Transverse colon (tissue), 4 donors: ENCODE data around the gene GPR21. TPM values are rescaled to one million over a fixed set of nuclear protein-coding genes. Genes with fewer than 3 reads are reported as not detected.

ENCODE experiments used
- DNase-seq: peaks from one replicate; pipeline ENCODE4 v3.0.0-alpha.2; 2019
- H3K27ac ChIP-seq, 4 donors: fragments of 200-600 bp; sonication (generic); 2 replicates each; pipeline ENCODE4 v1.5.1; 2016 to 2018; ENCODE audit warnings: inconsistent platforms in 4 of 4
- H3K27me3 ChIP-seq: fragments of 200-600 bp; sonication (generic); 2 replicates; pipeline ENCODE4 v1.5.1; 2017; ENCODE audit warnings: inconsistent platforms
- H3K36me3 ChIP-seq, 4 donors: fragments of 200-600 bp; sonication (generic); 2 replicates each; pipeline ENCODE4 v1.5.1; 2017 to 2019; ENCODE audit warnings: inconsistent platforms in 4 of 4
- H3K4me1 ChIP-seq, 4 donors: fragments of 200-600 bp; sonication (generic); 2 replicates each; pipeline ENCODE4 v1.5.1; 2017 to 2020; ENCODE audit warnings: inconsistent platforms in 4 of 4
- H3K4me3 ChIP-seq, 4 donors: fragments of 200-600 bp; sonication (generic); 1 replicate in 1 of 4; 2 replicates in 3 of 4; pipeline versions ENCODE4 v1.5.1 to v1.6.1; 2017 to 2019; ENCODE audit warnings: inconsistent platforms in 4 of 4
- H3K9me3 ChIP-seq, 2 donors: fragments of 200-600 bp; sonication (generic); 2 replicates each; pipeline ENCODE4 v1.5.1; 2017 to 2019; ENCODE audit warnings: inconsistent platforms in 2 of 2
- CTCF ChIP-seq, 5 experiments: fragments of 200-600 bp in 3 of 5; fragments of 450-650 bp in 2 of 5; sonication (generic) in 3 of 5; IDR thresholded peaks; 1 replicate in 2 of 5; 2 replicates in 3 of 5; pipeline ENCODE4 v1.5.1; 2016 to 2017; ENCODE audit warnings: antibody characterized with exemption in 5 of 5, inconsistent platforms in 3 of 5, mild to moderate bottlenecking in 2 of 5, moderate library complexity in 1 of 5
- EP300 ChIP-seq: sonication (generic); formaldehyde crosslinking; IDR thresholded peaks from one replicate; pipeline ENCODE4 v1.6.1; 2017; ENCODE audit warnings: antibody characterized with exemption, low read depth
- POLR2A ChIP-seq: fragments of 450-650 bp; IDR thresholded peaks from one replicate; pipeline ENCODE4 v1.6.1; 2016; ENCODE audit warnings: antibody characterized with exemption, mild to moderate bottlenecking, moderate library complexity
- POLR2AphosphoS5 ChIP-seq, 3 donors: sonication (generic); formaldehyde crosslinking; IDR thresholded peaks; one replicate each; pipeline ENCODE4 v1.6.1; 2016; ENCODE audit warnings: antibody characterized with exemption in 3 of 3
- WGBS, 2 donors: methylation state at CpG; one replicate each; pipeline ENCODE4 v1.1.5; 2018; ENCODE audit warnings: low coverage in 1 of 2; 5-methylcytosine and 5-hydroxymethylcytosine counted together
- in situ Hi-C, 4 donors: fragments of 200-750 bp; cut with MboI; loops; one replicate each; pipeline versions ENCODE4 v1.15.0 to v1.15.1; 2017; ENCODE audit warnings: low sequenced_read_pairs in 3 of 4, low pct_ligation_motif_present in 1 of 4, low pct_unique_long_range_greater_than_20kb in 1 of 4
- intact Hi-C: fragments of 100-400 bp; cut with DNase I; formaldehyde crosslinking; loops from one replicate; pipeline ENCODE4 v1.15.1; 2023; ENCODE audit warnings: low total_unique reads
- total RNA-seq, 4 donors: library from RNA; depleted of rRNA; stranded (reverse); fragments of >200 nt; gene quantifications; one replicate each; pipeline ENCODE4 v1.1.0, GENCODE V29; 2016

Gene GPR21
- total RNA-seq, 4 donors from 2014 or later = 3.0 TPM; not detected in 3

DNA sequence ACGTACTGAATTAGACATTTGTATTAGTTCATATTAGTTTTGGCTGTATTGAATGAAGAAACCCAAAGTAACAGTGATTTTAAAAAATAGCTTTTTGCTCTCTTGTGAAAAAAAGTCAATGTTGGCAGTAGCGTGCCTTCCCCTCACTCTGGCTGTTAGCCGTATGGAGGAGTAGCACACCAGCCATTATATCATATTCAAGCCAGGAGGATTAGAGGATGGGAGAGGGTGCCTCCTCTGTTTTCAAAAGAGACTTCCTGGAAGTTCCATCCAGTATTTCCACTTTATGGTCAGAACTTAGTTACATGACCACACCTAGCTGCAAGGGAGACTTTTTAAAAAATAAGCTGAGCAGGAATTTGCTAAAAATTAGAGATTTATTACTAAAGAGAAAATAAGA, 41.2 kb downstream of the GPR21 start:
- in situ Hi-C loops = no loop called here
- DNase-seq = no peak
- Histone ChIP-seq H3K9me3 (no peaks in the 10 kb centered on the region), H3K4me1 (peaks cover 0 to 13% (median 0%) of the 10 kb centered on the region in 4 donors), H3K27ac (peak overlapping the region; percentile 7 to 56 (median 38)), H3K4me3 (no peak overlapping the region), H3K36me3 (peaks cover 0 to 25% (median 9%) of the 10 kb centered on the region in 4 donors), H3K27me3 (no peaks in the 10 kb centered on the region)
- 91% methylated on average over 3 of the region's 3 CpGs; no CpG with 5 or more reads in 1 of the 2 donors for WGBS, 2 donors
- no peak for TF ChIP-seq POLR2AphosphoS5 (IDR thresholded peaks at IDR 0.05)
- no peak for TF ChIP-seq EP300
- TF ChIP-seq CTCF (IDR thresholded peaks at IDR 0.05) = no peak
- TF ChIP-seq POLR2A = no peak
- intact Hi-C loops = no loop called here

GRCh38 chr9:123080444-123080843, 47.0 kb downstream of the GPR21 start:
- 89% methylated on average over 3 of the region's 3 CpGs; no CpG with 5 or more reads in 1 of the 2 donors for WGBS, 2 donors
- Histone ChIP-seq H3K4me1 (no peaks in the 10 kb centered on the region), H3K9me3 (no peaks in the 10 kb centered on the region), H3K27ac (no peak overlapping the region), H3K27me3 (no peaks in the 10 kb centered on the region), H3K36me3 (peaks cover 0 to 28% (median 8%) of the 10 kb centered on the region in 4 donors), H3K4me3 (no peak overlapping the region)
- no peak for DNase-seq
- in situ Hi-C loops = loop anchor here in 3 of 4 donors (5.0 to 10.0 kb wide), 3 partner anchors 264 to 274 kb away; partner anchors contain the start of gene CRB2 (in 1 of the 3)
- TF ChIP-seq POLR2A (no peak), EP300 (no peak), CTCF (IDR thresholded peaks at IDR 0.05) (no peak), POLR2AphosphoS5 (IDR thresholded peaks at IDR 0.05) (no peak)
- intact Hi-C loops = no loop called here

- H3K27ac ChIP-seq = no peak overlapping the region
- DNase-seq = no peak
- no peak for TF ChIP-seq POLR2AphosphoS5 (IDR thresholded peaks at IDR 0.05)
- TF ChIP-seq CTCF (IDR thresholded peaks at IDR 0.05) = peak; percentile 39 to 60 (median 52)
- H3K27me3 ChIP-seq = no peaks in the 10 kb centered on the region
- no peaks in the 10 kb centered on the region for H3K4me1 ChIP-seq
- peaks cover 0 to 16% (median 8%) of the 10 kb centered on the region in 4 donors for H3K36me3 ChIP-seq
- in situ Hi-C loops (loop anchor here in 3 of 4 donors (5.0 to 10.0 kb wide), 3 partner anchors 263 to 273 kb away; partner anchors contain the start of gene CRB2 (in 1 of the 3)), intact Hi-C loops (no loop called here)
- no peaks in the 10 kb centered on the region for H3K9me3 ChIP-seq
- WGBS, 2 donors = 25 to 33% methylated on average over 2 of the region's 2 CpGs
- no peak overlapping the region for H3K4me3 ChIP-seq
Observed at GRCh38 chr9:123081824-123082223, 48.4 kb downstream of the GPR21 start.

- intact Hi-C loops = no loop called here
- H3K4me1 ChIP-seq = no peaks in the 10 kb centered on the region
- TF ChIP-seq POLR2AphosphoS5 (IDR thresholded peaks at IDR 0.05) = no peak
- no peak for TF ChIP-seq EP300
- no peak for TF ChIP-seq POLR2A
- no peak for TF ChIP-seq CTCF (IDR thresholded peaks at IDR 0.05)
- no peaks in the 10 kb centered on the region for H3K27me3 ChIP-seq
- no peak for DNase-seq
- in situ Hi-C loops = loop anchor here in 3 of 4 donors (5.0 to 10.0 kb wide), 3 partner anchors 261 to 271 kb away; partner anchors contain the start of gene CRB2 (in 1 of the 3)
- no peak overlapping the region for H3K27ac ChIP-seq
- no peaks in the 10 kb centered on the region for H3K9me3 ChIP-seq
- peaks cover 0 to 18% (median 6%) of the 10 kb centered on the region in 4 donors for H3K36me3 ChIP-seq
- no peak overlapping the region for H3K4me3 ChIP-seq
- 57 to 67% methylated on average over 6 of the region's 6 CpGs for WGBS, 2 donors
Observed at GRCh38 chr9:123083680-123084079, 50.2 kb downstream of the GPR21 start.
